Measurements from ENCODE around the gene PDE3B.

The PDE3B gene

GRCh38 chr11:14916403-14916802 lies 272.8 kb downstream of the PDE3B start:
- Mint-ChIP-seq H3K9me3 (peaks cover 8% of the 10 kb centered on the region), H3K36me3 (ENCODE audit: low read depth) (no peaks in the 10 kb centered on the region), H3K27me3 (ENCODE audit: low read depth, poor library complexity) (peaks cover 9% of the 10 kb centered on the region), H3K27ac (no peak overlapping the region), H3K4me3 (no peak overlapping the region), H3K4me1 (no peaks in the 10 kb centered on the region)
- TF ChIP-seq, protein P1, sequence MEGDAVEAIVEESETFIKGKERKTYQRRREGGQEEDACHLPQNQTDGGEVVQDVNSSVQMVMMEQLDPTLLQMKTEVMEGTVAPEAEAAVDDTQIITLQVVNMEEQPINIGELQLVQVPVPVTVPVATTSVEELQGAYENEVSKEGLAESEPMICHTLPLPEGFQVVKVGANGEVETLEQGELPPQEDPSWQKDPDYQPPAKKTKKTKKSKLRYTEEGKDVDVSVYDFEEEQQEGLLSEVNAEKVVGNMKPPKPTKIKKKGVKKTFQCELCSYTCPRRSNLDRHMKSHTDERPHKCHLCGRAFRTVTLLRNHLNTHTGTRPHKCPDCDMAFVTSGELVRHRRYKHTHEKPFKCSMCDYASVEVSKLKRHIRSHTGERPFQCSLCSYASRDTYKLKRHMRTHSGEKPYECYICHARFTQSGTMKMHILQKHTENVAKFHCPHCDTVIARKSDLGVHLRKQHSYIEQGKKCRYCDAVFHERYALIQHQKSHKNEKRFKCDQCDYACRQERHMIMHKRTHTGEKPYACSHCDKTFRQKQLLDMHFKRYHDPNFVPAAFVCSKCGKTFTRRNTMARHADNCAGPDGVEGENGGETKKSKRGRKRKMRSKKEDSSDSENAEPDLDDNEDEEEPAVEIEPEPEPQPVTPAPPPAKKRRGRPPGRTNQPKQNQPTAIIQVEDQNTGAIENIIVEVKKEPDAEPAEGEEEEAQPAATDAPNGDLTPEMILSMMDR (IDR thresholded peaks at IDR 0.05) = no peak
- DNase-seq = no peak

All from nephron progenitor cell (in vitro differentiated cells).